Dermis blood vessel endothelial cell (primary cell): Measurements from ENCODE around the gene TLE5. TPM values are rescaled to one million over a fixed set of nuclear protein-coding genes. Genes with fewer than 3 reads are reported as not detected.
"Not testable (repeated sequence)": the region's sequence is repeated elsewhere in the genome, so short reads cannot be mapped to it uniquely, and the experiment has no call there.

Experiments
- DNase-seq: peaks from one replicate; pipeline ENCODE4 v3.0.0; 2010
- total RNA-seq: library from RNA; depleted of rRNA; stranded (reverse); fragments of >200 nt; gene quantifications from 2 replicates; pipeline ENCODE4 v1.2.3, GENCODE V29; 2014

Gene TLE5
- total RNA-seq, 1 donor from 2014 or later: 81.7 TPM

DNA sequence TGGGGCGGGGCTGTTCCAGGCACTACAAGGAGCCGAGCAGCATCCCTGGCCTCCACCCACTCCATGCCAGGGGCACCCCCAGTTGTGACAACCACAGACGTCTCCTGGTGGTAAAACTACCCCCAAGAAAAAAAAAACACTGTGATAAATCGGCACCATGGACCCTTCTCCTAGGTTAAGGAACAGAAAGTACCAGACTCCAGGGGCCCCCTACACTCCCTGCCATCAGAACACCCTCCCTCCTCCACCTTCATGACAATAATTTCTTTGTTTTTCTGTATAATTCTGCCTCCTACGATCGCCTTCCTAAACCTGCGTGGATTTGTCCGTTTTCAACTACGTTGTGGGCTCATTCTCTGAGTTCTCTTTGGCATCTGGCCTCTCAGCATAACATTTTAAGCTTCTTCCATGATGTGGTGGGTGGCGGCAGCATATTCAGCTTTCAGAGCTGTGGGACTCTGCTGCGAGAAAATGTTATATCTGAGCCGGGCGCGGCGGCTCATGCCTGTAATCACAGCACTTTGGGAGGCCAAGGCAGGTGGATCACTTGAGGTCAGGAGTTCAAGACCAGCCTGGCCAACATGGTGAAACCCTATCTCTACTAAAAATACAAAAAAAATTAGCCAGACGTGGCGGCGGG lies 41.9 kb downstream of the TLE5 start:
- no peak for DNase-seq

DNA sequence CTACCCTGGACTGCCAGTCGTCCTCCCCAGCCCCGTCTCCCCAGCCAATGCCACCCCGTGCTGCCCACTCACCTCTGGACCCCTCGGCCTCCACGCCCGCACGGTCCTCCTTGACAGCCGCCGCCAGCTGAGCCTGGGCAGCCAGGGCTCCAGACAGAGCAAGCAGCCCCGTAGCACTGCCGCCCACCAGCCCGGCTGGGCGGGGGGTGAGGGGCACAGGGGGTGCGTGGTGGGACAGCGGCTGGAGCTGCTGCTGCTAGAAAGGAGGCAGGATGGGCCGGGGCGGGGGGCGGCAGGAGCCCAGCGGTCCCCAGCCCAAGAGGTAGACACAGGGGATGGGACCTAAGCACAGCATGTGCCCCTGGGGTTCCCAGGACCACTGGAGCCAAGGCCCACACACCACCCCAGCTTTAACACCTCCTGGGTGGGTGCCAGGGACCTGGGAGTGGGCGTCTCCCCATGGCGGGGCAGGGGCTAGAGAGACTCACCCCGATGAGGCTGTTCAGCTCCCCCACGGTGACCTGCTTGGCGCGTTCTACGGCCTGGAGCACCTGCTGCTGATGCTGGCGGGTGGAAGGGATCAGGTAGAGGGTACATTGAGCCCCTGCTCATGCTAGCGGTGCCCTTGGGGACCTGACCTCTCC lies 43.0 kb downstream of the TLE5 start:
- DNase-seq: no peak

DNA sequence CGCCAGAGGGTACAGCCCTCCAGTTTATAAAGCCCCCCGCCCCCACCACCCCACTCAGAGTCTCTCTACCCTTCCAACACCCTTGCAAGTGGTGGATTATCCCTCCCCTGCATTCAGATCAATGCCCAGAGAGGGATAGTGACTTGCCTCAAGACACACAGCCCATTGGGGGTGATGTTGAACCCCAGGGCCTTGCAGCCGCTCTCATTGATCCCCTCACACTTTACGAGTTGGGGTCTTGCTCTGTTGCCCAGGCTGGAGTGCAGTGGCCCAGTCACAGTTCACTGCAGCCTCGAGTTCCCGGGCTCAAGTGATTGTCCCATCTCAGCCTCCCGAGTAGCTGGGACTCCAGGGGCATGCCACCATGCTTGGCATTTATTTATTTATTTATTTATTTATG lies 44.4 kb downstream of the TLE5 start:
- DNase-seq: no peak

DNA sequence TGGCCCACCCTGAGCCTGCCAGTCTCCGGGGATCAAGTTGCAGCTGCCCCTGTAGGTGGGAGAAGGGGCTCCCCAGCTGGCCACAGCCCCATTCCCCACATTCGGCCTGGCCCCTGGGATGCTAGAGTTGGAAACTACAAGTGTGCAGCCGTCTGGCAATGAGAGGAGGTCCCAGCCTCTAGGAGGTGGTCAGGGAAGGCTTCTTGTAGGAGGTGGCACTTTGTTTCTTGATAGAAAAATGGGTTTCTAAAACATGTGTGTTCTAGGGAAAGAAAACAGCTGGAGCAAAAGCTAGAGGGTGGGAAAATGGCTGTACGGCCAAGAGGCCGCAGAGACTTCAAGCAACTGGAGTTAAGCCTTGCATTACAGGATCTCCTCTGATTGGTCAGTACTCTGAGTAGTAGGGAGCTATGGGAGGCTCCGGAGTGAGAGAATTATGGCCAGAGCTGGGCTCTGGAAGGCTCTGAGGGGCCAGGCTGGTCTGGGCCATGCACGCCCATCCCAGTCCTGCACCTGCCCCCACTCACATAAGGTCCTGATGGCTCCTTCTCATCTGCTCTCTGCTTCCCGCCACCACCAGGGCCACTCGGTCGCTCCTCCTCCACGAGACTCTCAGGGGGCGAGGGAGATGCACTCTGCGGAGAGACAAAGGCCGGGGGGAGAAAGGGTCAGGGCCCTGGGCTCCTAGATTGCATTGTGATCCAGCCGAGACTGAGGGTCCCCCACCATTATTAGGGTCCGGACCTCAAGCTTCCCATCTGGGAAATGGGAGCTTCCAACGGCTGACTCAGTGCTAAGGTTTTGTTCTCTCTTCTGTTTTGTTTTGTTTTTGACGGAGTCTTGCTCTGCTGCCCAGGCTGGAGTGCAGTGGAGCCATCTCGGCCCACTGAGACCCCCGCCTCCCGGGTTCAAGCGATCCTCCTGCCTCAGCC lies 46.9 kb downstream of the TLE5 start:
- no peak for DNase-seq

DNA sequence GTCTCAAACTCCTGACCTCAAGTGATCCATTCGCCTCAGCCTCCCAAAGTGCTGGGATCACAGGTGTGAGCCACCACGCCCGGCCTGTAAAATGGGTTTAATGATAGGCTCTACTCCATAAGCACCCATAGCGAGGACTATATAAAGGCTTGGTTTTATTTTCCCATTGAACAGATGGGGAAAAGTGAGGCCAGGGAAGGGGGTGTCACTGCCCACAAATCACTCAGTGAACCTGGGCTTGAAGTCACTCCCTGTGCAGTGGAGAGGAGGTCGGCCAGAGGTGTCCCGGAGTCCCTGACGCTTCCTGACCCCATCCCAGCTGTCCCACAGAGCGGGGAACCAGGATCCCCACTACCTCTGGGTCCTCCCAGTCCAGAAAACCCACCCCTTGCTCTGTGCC lies 48.2 kb downstream of the TLE5 start:
- no peak for DNase-seq

DNA sequence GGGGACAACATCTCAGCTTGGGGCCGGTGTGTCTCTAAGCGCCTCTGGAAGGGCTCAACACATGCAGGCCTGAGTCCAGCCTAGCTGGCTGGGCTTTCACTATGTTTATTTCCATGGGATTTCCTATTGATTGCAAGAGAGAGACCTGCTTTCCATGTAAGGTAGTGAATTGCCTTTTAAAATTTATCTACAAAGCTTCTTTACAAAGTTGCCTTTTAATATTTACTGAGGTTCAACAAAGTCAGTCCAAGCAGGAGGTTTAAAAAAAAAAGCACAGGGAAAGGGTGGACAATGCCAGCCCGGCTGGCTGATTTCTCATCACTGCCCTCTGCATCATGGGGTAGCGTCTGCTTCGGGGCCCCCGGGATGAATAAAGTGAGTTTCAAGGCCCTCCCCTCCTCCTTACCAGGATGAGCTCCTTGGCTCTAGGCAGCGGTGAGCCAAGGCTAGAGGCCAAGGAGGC lies 49.0 kb downstream of the TLE5 start:
- no peak for DNase-seq

DNA sequence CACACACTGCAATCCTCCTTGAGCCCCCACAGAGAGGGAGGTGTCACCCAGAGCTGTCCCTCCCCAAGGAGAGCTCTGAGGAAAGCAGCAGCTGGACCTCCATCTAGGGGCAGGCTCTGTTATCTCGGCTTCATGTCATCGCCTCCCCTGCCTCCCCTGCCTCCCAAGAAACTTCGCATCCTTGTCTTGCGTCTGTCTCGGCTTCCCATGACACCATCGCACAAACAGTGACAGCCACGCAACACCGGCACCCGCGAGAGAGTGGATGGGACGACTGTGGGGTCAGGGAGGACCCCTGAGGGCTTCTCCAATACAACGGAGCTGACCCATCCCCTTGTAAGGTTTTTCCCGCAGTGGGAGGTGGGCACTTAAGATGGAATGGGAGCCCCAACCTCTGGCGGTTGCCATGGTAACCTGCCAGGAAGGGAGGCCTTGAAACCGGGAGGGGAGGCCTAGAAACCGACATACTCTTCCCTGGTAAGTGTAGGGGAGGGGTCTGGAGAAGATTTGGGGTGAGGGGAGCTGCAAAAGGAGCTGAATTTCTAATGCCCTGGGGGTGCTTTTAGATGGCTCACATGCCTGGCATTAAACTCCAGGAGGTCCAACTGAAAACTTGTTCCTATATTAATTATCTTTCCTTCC lies 49.6 kb downstream of the TLE5 start:
- DNase-seq: no peak

DNA sequence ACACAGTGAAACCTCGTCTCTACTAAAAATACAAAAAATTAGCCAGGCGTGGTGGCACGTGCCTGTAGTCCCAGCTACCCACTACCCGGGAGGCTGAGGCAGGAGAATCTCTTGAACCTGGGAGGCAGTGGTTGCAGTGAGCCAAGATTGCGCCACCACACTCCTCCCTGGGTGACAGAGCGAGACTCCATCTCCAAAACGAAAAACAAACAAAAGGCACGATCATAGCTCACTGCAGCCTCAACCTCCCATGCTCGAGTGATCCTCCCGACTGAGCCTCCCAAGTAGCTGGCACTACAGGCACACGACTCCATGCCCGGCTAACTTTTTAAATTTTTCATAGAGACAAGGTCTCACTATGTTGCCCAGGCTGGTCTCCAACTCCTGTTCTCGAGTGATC lies 50.2 kb downstream of the TLE5 start:
- not testable (repeated sequence) for DNase-seq

DNA sequence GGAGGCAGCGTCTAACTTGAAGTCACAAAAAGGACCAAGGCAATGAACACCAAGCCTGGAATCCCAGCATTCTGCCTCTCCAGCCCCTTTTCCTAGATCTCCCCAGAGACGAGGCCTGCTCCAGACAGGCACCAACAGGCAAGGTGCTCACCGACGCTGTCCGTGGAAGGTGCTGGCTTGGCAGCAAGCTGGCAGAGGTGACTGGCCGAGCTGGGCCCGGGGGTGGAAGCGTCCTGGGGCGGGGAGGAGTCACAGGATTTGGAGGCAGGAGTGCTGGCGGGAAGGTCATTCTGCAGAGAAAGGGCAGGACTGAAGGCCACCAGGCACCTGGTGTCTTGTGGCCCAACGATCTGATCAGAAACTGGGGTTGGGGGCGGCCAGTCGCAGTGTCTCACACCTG lies 51.4 kb downstream of the TLE5 start:
- no peak for DNase-seq

DNA sequence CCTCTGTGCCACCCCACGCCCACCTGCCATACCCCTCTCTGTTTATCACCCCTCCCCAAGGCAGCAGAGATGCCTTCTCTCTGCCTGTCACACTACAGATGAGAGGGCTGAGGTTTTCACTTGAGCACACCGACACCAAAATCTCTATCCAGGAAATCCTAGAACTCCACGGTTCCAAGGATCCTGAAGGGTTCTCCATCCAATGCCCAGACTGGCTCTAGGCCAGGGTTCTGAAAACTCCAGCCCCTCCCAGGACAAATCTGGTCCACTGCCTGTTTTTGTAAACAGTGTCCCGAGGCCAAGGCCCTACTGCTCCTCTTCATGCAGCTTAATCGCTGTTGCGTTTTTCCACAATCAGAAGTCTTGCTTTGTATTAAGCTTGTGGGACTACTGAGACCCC lies 53.3 kb downstream of the TLE5 start:
- no peak for DNase-seq

DNA sequence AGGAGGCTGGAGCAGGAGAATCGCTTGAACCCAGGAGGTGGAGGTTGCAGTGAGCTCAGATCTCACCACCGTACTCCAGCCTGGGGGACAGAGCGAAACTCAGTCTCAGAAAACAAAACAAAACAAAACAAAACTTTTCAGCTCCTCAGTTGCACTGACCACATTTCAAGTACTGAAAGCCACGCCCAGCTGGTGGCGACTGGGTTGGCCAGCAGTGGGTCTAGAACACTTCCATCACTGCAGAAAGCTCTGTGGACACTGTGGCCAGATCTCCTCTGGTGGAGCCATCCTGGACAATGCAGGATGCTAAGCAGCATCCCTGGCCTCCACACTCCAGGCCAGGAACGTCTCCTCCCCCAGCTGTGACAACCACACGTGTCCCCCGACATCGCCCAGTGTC lies 54.3 kb downstream of the TLE5 start:
- DNase-seq: no peak

DNA sequence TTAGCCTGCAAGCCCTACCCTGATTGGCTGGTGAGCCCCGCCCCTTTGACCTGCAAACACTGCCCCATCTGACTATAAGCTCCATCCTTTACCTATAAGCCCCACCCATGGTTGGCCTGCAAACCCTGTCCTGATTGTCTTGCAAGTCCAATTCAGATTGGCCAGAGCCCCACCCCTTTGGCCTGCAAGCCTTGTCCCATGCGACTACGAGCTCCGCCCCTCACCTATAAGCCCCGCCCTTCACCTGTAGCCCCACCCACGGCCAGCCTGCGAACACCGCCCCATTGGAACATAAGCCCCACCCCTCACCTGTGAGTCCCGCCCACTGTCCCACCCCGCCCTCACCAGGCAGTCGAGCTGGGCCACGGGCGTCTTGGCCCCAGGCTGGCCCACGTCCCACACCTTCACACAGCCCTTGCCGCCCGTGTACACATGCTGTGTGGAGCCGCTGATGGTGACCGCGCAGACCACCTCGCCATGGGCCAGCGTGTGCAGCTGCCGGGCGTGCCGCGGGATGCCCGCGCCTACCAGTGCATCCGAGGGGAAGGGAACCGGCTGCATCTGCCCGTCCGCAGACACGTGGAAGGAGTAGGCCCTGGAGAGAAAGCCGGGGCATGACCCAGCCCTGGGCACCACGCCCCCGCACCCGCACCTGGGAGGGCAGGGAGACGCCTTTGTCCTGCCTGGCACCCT lies 56.1 kb downstream of the TLE5 start:
- DNase-seq: no peak

DNA sequence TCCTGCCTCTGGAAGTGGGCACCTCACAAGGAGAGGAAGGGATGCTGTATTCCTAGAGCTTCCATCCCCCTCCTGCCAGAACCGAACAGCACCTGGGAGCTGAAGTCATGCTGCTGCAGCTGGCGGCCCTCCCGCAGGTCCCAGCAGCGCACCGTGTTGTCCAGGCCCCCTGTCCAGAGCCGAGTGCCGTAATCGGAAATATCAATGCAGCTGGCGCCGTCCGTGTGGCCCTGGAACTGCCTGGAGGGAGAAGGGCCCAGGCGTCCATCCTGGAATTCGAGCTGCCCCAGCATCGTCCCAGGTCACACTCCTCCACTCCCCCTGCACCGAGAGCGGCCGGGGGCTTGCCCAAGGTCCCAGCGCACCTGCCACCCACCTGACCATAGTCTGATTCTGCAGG lies 57.0 kb downstream of the TLE5 start:
- DNase-seq: no peak

DNA sequence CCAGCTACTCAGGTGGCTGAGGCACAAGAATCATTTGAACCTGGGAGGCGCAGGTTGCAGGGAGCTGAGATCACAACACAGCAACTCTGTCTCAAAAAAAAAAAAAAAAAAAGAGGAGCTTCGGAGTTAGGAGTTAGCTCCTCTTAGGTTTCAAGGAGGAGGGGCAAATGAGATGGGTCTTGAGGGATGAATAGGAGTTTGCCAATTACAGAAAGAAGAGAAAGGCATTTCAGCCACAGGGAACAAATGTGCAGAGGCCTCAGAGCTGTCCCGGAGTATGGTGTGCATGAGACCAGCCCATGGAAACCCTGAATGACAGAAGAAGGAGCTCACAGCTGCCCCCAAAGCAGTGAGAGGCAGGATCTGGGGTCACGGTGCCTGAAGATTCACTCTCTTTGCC lies 57.8 kb downstream of the TLE5 start:
- no peak for DNase-seq

DNA sequence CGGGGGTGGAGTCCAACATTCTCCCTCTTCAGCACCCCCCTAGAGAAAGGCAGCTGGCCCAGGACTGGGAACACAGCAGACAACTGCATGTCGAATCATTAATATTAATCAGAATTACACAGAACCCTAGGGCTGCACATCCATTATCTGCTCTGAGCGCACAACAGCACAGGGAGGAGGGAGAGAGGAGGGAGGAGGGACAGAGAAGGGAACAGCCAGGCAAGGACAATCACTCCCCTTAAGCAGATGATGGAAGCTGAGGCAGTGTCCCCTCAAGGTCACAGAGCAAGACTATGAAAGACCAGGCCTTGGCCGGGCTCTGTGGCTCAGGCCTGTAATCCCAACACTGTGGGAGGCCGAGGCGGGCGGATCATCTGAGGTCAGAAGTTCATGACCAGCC lies 59.2 kb downstream of the TLE5 start:
- DNase-seq: no peak

Other genes with a start within 250 kb of the TLE5 start
- 3.1 and 4.9 TPM in 2 replicates for gene ZNF554, start 242.6 kb downstream of the TLE5 start, total RNA-seq
- gene ZNF555, start 221.0 kb downstream of the TLE5 start, total RNA-seq: 7.9 and 9.7 TPM in 2 replicates
- gene ZNF556, start 195.2 kb downstream of the TLE5 start, total RNA-seq: under 0.01 TPM in 1 of 2 replicates, not detected in the other
- 5.1 and 6.3 TPM in 2 replicates for gene ZNF57, start 161.6 kb downstream of the TLE5 start, total RNA-seq
- gene ZNF77, start 117.5 kb downstream of the TLE5 start, total RNA-seq: 6.4 and 7.8 TPM in 2 replicates
- 2.0 and 2.7 TPM in 2 replicates for gene TLE6, start 84.9 kb downstream of the TLE5 start, total RNA-seq
- 21.8 and 25.7 TPM in 2 replicates for gene TLE2, start 33.2 kb downstream of the TLE5 start, total RNA-seq
- 80.8 and 87.2 TPM in 2 replicates for gene GNA11, start 31.9 kb upstream of the TLE5 start, total RNA-seq
- gene GNA15, start 73.5 kb upstream of the TLE5 start, total RNA-seq: under 0.01 and 0.23 TPM in 2 replicates
- gene S1PR4, start 116.3 kb upstream of the TLE5 start, total RNA-seq: 2.1 and 2.2 TPM in 2 replicates
- 38.3 and 74.5 TPM in 2 replicates for gene NCLN, start 123.4 kb upstream of the TLE5 start, total RNA-seq
- gene CELF5, start 162.2 kb upstream of the TLE5 start, total RNA-seq: not detected in 2 replicates